Stimulated activated CD4-positive, alpha-beta T cell treated with anti-CD3 and anti-CD28 coated beads, Interleukin-15, amount 100 ng/mL, for 48 hours (primary cell): ENCODE measurements around the gene HOXD9.

Source experiments
- DNase-seq, 2 donors: peaks; one replicate each; pipeline ENCODE4 v3.0.0-alpha.2; 2020; ENCODE audit warnings: low read depth in 2 of 2

The HOXD9 gene

DNA sequence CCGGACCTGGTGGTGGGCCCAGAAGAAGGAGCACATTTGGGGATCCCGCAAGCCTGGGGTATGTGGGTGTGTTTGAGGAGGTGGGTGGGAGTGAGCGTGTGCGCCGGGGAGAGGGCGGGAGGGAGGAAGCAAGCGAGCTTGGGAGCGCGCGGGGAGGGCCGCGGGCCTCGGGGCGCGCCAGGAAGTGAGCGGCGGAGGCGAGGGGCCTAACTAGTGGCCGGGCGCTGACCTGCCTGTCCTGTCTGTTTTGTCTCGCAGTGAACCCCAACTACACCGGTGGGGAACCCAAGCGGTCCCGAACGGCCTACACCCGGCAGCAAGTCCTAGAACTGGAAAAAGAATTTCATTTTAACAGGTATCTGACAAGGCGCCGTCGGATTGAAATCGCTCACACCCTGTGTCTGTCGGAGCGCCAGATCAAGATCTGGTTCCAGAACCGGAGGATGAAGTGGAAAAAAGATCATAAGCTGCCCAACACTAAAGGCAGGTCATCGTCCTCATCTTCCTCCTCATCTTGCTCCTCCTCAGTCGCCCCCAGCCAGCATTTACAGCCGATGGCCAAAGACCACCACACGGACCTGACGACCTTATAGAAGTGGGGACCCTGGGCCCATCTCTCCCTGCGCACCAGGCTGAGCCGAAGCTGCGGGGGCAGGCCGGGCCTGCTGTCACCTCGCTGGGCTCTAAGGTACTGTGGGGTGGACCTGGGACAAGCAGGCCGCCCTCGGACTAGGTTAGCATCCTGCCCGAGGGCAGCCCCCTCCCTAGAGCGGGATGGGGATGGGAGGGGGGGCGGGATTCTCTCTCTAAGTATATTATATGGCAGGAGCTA lies 30.0 kb downstream of the HOXD9 start:
- DNase-seq: no peak

- no peak for DNase-seq
These were observed 32.2 kb downstream of the HOXD9 start for GRCh38 chr2:176154576-176155252.

DNA sequence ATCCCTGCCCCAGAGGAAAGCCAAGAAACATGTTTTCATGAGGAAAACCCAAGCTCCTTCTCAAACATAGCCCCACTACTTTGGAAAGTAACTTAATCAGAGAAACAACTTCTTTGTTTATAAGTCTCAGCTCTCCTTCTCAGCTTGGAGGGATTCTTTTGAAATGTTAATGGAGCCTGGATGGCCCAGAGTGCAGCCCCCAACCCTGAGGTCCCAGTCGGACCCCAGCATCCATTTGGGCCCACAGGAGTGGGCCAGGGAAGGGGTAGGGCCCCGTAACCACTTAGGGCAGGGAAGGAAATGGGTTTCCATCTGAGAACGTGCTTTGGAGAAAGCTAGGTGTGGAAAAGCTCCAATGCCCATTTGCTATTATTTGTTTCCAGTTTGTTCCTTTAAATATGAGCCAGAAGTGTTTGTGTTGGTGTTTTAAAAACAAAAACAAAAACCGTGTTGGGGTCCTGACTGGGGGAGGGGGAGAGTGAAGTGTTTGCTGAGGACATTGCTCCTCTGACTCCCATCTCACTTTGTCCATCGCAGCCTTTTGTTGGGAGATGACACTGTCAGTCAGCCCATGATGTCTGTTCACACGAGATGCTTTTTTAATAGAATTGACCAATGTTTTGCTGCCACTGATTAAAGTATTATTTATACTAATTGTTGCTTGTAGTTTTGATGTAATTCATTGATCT lies 33.0 kb downstream of the HOXD9 start:
- DNase-seq: no peak

- no peak for DNase-seq
These were observed 33.8 kb downstream of the HOXD9 start for GRCh38 chr2:176156301-176156806.

DNA sequence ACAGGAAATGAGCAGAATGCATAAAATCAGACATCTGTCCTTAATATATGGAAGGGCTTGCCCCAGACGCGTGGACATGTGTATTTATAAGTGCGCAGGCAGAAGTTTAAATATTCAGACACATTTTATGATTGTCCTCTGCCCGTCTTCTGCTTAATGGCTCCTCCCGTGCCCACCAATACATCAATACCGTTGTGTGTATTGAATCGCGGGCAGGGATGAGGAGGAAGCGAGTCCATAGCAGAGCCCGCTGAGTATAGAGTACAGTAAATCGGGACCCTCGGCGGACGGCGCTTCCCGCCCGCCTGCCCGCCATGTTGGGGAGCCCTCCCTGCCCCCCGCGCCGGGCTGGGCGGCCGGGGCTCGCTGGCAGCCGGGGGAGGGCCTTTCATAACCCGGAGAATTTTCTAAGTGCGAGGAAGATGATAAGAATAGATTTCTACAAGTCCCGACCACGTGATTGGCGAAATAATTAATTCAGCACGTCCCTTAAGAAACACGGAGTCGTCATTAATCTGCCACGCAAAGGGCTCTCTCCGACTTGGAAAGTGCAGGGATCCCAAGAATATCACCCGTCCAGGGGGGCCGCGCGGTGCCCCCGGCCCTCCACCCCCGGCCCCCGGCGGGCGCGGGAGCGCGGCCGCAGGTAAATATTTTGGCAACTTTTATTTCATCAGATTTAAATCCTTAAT lies 34.4 kb downstream of the HOXD9 start, which contains the start of gene HOXD3:
Gene HOXD3, plus strand, starts transcription at position 501 of the 692 bp plus-strand sequence. CDS start 11,808 bp downstream, outside the sequence.
- DNase-seq: no peak

GRCh38 chr2:176157499-176158185 lies 35.1 kb downstream of the HOXD9 start:
- no peak for DNase-seq

GRCh38 chr2:176158186-176158591 lies 35.7 kb downstream of the HOXD9 start:
- DNase-seq: no peak

- DNase-seq: no peak
These were observed 36.5 kb downstream of the HOXD9 start for GRCh38 chr2:176158855-176159662.

DNA sequence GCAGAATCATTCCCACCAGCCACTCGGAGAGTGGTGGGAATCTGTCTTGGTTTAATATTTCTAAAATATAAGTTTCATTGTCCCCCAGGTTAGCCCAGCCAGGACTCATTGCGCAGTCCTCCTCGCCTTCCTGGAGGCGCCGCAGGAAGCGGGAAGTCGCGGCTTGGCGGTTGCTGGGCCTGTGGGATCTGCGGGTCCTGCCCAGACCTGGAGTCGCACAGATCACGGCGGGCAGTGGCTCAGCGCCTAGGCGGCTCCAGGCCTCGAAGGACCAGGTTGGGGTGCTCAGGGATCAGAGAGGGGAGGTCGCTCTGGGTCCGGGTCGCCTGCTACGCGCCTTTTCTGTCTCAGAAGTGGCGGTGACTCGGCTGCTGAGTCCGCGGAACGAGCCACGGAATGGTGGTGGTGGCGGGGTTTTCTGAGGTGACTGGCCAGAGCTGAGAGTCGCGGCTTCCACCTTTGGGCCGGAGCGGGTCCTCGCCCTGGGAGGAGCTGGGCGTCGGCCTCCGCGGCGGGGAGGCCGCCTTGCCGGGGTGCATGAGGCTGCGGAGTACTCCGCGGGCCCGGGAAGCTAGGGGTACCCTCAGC lies 37.2 kb downstream of the HOXD9 start:
- DNase-seq: no peak

- DNase-seq: no peak
These were observed 37.9 kb downstream of the HOXD9 start for GRCh38 chr2:176160251-176160985.

DNA sequence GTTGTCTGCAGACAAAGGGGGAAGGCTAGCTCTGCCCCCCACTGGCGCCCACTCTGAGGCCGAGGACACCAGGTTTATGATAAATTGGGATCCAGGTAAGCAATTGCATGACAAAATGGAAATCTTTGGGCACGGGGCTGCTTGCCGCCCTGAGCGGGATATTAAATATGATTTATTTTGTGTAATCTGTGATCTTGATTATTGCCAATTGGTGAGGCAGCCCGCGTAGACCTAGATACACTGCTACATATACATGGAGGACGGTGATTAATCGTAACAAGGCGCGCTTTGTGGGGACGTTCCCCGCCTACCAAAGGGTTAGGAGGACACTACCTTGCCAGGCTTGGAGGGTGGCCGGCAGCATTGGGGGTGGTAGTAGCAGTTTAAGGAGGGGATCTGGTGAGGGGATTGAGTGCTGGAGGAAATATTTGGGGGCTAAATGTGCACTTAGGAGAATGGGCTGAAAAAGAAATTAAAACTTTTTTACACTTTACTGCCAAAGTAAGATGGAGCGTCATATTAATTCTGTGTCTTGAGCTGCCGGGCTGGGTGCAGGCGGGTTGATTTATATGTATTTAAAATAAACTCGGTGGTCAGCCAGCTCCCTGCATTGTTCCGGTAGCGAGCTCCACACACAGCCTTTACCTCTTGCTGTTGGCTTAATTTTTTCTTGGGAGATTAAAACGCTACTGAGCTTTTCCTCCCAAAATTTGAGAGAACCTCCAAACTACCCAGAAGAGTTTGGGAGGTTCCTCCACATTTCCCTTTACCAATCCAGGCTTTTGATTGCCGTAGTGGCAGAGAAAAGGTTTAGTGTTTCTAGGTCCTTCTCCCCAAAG lies 38.7 kb downstream of the HOXD9 start:
- DNase-seq: no peak

GRCh38 chr2:176161825-176162626 lies 39.5 kb downstream of the HOXD9 start:
- no peak for DNase-seq

DNA sequence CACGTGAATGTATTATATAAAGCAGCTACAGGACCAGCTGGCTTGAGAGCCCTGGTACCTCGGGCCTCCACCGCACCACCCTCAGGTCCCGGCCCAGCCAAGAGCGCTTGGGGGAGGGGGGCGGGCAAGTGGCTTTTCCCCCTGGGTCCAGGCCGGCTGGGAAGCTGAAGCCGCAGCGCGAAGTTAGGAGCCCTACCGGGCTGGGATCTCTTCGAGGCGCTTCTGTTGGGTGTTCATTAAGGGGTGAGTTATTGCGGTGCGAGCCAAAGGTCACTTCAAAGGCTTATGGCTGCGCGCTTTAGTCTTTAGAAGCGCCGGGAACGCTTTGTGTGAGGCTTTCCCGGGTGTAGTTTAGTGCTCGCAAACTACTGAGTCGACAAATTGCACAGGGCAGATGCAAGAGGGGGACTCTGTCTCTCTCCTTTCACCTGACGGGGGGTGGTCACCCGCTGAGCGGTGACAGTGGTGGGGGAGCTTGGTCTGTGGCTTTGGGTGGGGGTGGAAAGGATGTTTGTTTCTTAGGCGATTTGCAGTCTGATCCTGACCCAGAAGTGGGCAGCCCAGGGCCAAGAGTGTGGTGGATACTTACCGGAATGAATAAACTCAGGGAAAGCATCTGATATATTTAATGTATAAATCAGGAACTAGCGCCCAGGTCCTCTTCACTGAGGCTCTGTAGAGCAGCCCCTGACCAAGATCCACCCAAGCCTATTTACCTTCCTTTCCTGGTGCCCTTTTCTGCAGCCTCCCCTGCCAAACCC lies 40.6 kb downstream of the HOXD9 start:
- DNase-seq: no peak

DNA sequence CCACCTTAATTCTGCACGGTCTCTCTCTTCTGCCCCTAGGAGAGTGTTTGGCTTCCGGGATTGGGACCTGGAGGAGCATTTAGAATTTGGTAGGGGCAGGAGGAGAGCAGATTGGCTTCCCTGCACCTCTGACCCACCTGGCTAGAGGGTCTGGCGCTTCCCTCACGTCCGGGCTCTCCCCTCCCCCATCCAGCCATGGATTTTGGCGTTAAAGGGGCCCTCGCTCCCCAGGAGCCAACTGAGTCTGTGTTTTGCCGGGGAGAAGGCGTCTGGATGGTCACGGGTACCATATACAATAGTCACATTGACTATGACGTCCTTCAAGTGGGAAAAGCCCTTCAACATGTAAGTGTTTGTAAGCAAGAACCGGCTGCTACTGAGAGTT lies 41.1 kb downstream of the HOXD9 start:
- no peak for DNase-seq

GRCh38 chr2:176164201-176164600 lies 41.7 kb downstream of the HOXD9 start:
- DNase-seq: no peak

DNA sequence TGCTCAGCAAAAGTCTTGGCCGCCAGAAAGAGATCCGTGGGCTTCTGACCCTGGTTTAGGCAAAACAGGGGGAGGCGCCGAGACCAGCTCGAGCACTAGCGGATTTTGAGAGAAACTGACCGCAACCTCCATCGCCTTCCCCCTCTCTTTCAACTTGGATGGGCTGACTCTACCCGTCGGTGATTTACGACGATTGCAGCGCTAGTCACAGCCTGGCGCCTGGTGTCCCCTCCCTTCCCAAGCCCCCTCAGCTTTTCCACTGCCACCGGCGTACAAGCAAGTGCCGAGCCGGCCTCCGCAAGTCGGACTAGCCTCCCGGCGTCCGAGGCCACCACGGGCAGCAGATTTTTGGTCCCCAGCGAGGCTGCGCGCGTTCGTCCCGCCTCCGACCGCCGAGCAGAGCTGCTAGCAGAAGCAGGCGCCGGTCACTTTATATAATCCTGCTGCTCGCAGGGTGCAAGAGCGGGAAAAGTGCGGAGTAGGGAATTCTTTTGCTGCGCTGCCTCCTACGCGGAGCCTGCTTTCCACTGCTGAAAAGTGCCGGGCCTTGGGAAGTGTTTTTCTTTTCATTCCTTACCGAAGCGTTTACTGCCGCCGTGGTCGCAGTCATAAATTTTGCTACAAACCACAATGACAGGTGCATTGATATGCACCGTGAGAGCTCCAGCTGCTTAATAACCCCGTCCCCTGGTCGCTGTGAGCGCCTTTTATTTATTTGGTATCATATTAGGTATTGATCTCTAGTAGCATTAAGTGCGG lies 42.3 kb downstream of the HOXD9 start:
- DNase-seq: no peak
